HUES48 (cell line): ENCODE results near the gene DDX60.

ENCODE experiments used
- H3K27ac ChIP-seq: one replicate; pipeline ENCODE4 v1.7.0; 2013; ENCODE audit warnings: low read depth, low read length, inconsistent platforms
- H3K27me3 ChIP-seq: 2 replicates; pipeline ENCODE4 v1.6.1; 2013; ENCODE audit warnings: mild to moderate bottlenecking, low read length; ENCODE audit not compliant: control insufficient read depth, insufficient read depth
- H3K36me3 ChIP-seq: 2 replicates; pipeline ENCODE4 v1.6.1; 2013; ENCODE audit warnings: low read length; ENCODE audit not compliant: control insufficient read depth, insufficient read depth
- H3K4me1 ChIP-seq: 2 replicates; pipeline ENCODE4 v1.6.1; 2013; ENCODE audit warnings: mild to moderate bottlenecking, low read length; ENCODE audit not compliant: control insufficient read depth, insufficient read depth
- H3K4me3 ChIP-seq: 2 replicates; pipeline ENCODE4 v1.5.1; 2013; ENCODE audit warnings: mild to moderate bottlenecking, low read depth, low read length
- H3K9ac ChIP-seq: 2 replicates; pipeline ENCODE4 v1.6.1; 2013; ENCODE audit warnings: mild to moderate bottlenecking, low read depth, low read length, moderate library complexity
- H3K9me3 ChIP-seq: 2 replicates; pipeline ENCODE4 v1.6.1; 2013; ENCODE audit warnings: low read length; ENCODE audit not compliant: control insufficient read depth, insufficient read depth

Gene DDX60, protein sequence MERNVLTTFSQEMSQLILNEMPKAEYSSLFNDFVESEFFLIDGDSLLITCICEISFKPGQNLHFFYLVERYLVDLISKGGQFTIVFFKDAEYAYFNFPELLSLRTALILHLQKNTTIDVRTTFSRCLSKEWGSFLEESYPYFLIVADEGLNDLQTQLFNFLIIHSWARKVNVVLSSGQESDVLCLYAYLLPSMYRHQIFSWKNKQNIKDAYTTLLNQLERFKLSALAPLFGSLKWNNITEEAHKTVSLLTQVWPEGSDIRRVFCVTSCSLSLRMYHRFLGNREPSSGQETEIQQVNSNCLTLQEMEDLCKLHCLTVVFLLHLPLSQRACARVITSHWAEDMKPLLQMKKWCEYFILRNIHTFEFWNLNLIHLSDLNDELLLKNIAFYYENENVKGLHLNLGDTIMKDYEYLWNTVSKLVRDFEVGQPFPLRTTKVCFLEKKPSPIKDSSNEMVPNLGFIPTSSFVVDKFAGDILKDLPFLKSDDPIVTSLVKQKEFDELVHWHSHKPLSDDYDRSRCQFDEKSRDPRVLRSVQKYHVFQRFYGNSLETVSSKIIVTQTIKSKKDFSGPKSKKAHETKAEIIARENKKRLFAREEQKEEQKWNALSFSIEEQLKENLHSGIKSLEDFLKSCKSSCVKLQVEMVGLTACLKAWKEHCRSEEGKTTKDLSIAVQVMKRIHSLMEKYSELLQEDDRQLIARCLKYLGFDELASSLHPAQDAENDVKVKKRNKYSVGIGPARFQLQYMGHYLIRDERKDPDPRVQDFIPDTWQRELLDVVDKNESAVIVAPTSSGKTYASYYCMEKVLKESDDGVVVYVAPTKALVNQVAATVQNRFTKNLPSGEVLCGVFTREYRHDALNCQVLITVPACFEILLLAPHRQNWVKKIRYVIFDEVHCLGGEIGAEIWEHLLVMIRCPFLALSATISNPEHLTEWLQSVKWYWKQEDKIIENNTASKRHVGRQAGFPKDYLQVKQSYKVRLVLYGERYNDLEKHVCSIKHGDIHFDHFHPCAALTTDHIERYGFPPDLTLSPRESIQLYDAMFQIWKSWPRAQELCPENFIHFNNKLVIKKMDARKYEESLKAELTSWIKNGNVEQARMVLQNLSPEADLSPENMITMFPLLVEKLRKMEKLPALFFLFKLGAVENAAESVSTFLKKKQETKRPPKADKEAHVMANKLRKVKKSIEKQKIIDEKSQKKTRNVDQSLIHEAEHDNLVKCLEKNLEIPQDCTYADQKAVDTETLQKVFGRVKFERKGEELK (N-terminal part only)

DNA sequence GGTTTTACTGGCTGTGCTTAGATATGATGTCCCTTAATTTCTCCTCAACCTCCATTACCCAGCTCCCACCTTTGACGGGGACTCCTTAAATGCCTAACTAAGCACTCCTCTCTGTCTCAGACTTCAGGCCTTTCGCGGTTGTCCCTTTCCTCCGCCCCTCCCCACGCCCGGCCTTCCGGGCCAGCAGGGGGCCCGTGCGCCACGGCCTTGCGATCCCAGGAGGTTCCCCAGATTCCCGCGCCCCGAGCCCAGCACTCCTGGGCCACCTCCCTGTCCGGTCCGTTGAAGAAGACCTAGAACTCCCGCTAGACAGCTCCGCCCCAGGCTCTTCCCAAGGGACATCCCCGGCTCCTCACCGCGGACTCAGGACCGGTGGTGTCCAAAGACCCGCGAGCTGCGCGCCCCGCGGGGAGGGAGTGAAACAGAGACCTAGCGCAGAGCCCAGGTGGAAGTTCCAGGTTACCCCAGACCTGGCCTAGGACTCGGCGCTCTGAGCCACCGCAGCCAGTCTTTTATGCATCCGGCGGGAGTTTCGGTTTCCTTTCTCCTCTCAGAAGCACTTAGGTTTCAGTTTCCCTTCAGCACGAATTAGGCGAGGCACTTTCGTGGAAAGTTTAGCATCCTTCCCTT, at the start of gene DDX60:
TSS of gene DDX60 (minus strand) at position 487 of the 630 bp plus-strand sequence. CDS start 7,493 bp downstream, outside the sequence.
- Histone ChIP-seq H3K9ac (peak within 1 kb of the TSS; percentile 84), H3K36me3 (no peaks in the 10 kb centered on the region), H3K4me1 (peaks cover 18% of the 10 kb centered on the region), H3K27ac (peak within 1 kb of the TSS; percentile 79), H3K27me3 (no peaks in the 10 kb centered on the region), H3K9me3 (no peaks in the 10 kb centered on the region), H3K4me3 (peak within 1 kb of the TSS; percentile 79)

DNA sequence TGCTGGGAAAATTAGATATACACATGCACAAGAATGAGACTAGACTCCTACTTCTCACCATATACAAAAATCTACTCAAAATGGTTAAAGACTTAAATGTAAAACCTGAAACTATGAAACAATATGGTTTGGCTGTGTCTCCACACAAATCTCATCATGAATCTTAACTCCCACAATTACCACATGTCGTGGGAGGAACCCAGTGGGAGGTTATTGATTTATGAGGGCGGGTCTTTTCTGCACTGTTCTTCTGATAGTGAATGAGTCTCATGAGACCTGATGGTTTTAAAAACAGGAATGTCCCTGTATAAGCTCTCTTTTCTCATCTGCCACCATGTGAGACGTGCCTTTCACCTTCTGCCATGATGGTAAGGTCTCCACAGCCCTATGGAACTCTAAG, 48.5 kb upstream of the DDX60 start:
- Histone ChIP-seq H3K9me3 (no peaks in the 10 kb centered on the region), H3K27ac (no peak overlapping the region), H3K4me3 (no peak overlapping the region), H3K27me3 (no peaks in the 10 kb centered on the region), H3K36me3 (no peaks in the 10 kb centered on the region), H3K4me1 (no peaks in the 10 kb centered on the region), H3K9ac (no peak overlapping the region)

DNA sequence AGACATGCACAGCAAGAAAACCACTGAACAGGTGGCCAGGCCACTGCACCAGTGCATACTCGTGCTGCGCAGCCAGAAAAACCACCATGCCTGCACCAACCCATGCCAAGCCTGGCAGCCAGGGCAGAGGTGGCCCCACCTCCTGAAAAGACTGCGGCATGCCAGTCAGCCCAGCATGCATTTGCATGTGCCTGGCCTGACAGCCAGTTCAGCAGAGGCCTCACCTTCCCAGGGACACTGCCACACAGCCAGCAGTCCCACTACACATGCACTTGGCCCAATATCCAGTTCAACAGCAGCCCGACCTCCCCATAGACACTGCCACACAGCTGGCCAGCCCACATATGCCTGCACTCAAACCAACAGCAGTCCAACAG, 43.5 kb upstream of the DDX60 start:
- H3K9me3 ChIP-seq = no peaks in the 10 kb centered on the region
- no peak overlapping the region for H3K27ac ChIP-seq
- no peaks in the 10 kb centered on the region for H3K27me3 ChIP-seq
- no peak overlapping the region for H3K4me3 ChIP-seq
- H3K4me1 ChIP-seq = no peaks in the 10 kb centered on the region
- H3K36me3 ChIP-seq = no peaks in the 10 kb centered on the region
- H3K9ac ChIP-seq = no peak overlapping the region

DNA sequence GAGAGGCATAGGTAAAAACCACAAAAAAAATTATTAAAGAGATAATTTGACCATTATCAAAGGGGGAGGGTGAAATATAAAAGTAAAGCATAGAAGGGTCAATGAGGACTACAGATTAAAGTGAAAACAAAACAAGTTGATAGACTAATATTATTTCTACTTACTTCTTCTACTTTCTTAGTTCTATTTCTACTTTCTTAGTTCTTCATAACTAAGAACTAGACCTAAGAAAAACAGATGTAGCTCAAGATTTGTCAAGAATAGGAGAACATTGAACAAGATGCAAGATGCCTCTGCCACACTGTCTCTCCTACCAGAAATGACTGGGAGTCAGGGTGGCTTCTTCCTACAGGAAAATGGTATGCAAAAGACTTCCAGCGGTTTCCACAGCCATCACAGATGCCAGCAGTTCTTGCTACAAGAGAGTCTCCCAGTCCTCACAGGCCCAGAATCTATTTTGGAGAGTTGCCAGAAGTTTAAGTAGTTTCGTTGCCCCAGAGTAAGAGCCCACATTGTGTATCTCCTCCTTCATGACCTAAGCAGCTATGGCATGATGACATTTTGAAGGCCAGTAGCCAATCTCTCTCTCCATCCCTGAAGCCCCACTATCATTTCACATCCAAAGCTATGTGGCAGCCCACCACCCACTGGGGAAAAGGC, 42.9 kb upstream of the DDX60 start:
- H3K4me3 ChIP-seq = no peak overlapping the region
- H3K9ac ChIP-seq = no peak overlapping the region
- no peaks in the 10 kb centered on the region for H3K36me3 ChIP-seq
- no peaks in the 10 kb centered on the region for H3K9me3 ChIP-seq
- no peaks in the 10 kb centered on the region for H3K27me3 ChIP-seq
- H3K4me1 ChIP-seq = no peaks in the 10 kb centered on the region
- H3K27ac ChIP-seq = no peak overlapping the region

DNA sequence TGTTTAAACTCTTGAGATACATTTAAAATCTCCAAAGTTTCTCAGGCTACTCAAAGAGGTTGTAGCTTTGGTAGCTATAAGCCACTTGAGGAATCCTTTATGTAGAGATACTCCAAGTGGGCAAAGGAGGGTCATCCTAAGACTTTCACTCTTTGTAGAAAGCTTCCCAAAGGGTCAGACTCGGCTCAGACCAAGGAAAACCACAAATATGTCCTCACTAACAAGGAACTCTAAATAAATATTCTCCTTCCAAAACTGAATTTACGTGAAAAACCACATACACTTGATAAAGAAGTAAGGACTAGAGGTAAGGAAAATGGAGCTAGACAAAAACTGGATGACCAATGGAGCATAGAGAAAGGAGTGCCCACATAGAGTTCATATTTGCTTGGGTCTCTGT, 41.7 kb upstream of the DDX60 start:
- Histone ChIP-seq H3K9me3 (no peaks in the 10 kb centered on the region), H3K9ac (no peak overlapping the region), H3K27ac (no peak overlapping the region), H3K27me3 (no peaks in the 10 kb centered on the region), H3K4me1 (no peaks in the 10 kb centered on the region), H3K36me3 (no peaks in the 10 kb centered on the region), H3K4me3 (no peak overlapping the region)

DNA sequence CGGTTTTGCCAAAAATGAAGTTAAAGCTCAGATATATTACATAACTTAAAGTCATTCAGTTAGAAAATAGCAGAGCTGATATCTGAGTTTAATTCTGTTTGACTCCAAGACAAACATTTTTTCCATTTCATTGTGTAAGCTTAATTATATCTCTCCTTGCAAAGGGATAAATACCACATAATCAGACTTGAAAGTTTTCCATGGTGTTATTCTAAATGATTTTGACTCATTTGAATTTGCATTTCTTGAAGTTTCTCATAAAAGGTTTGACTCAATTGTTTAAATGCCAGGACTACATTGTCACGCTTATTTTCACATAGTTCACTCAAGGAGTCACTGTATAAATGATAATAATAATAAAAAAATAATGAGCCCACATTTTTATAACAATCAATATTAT, 39.4 kb upstream of the DDX60 start:
- H3K27ac ChIP-seq = no peak overlapping the region
- no peaks in the 10 kb centered on the region for H3K9me3 ChIP-seq
- H3K4me3 ChIP-seq = no peak overlapping the region
- no peaks in the 10 kb centered on the region for H3K27me3 ChIP-seq
- H3K4me1 ChIP-seq = no peaks in the 10 kb centered on the region
- H3K36me3 ChIP-seq = no peaks in the 10 kb centered on the region
- no peak overlapping the region for H3K9ac ChIP-seq

DNA sequence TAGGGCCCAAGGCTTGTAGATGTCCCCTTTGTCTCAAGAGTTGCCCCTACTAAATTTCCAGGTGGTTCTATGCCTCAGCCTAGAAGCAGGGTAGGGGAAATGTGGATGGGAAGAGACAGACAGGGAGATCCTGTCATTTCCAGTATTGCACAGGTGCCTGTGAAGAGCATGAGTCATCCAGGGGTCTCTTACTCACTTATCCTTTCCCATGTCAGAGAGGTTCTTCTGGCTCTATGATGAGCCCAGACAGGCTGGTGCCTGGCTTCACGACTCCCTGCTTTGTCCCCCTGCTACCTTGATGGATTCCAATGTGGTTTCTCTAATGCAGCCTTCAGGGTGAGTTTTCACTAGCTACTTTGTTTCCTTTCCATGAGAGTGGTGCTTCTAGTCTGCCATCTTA, 35.2 kb upstream of the DDX60 start:
- H3K9ac ChIP-seq = no peak overlapping the region
- H3K4me3 ChIP-seq = no peak overlapping the region
- no peaks in the 10 kb centered on the region for H3K9me3 ChIP-seq
- H3K27ac ChIP-seq = no peak overlapping the region
- H3K4me1 ChIP-seq = no peaks in the 10 kb centered on the region
- no peaks in the 10 kb centered on the region for H3K36me3 ChIP-seq
- no peaks in the 10 kb centered on the region for H3K27me3 ChIP-seq

DNA sequence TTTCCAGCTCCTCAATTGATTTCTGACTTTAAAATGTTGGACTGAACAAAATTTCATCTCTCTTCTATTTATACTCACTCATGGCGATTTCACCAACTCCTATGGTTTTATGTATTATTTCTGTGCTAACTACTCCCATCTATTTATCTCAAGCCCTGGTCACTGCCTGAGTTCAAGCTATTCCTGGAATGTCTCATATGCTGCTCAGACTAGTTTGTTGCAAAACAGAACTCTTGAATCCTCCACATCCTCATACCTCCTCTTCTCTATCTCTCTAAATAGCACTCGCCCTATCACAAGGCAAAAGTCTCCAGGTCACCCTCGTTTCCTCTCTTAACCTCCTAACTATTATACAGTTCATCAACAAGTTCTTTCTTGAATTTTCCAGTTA, 19.0 kb upstream of the DDX60 start:
- Histone ChIP-seq H3K27me3 (no peaks in the 10 kb centered on the region), H3K4me3 (no peak overlapping the region), H3K36me3 (no peaks in the 10 kb centered on the region), H3K9ac (no peak overlapping the region), H3K27ac (no peak overlapping the region), H3K4me1 (no peaks in the 10 kb centered on the region), H3K9me3 (no peaks in the 10 kb centered on the region)

DNA sequence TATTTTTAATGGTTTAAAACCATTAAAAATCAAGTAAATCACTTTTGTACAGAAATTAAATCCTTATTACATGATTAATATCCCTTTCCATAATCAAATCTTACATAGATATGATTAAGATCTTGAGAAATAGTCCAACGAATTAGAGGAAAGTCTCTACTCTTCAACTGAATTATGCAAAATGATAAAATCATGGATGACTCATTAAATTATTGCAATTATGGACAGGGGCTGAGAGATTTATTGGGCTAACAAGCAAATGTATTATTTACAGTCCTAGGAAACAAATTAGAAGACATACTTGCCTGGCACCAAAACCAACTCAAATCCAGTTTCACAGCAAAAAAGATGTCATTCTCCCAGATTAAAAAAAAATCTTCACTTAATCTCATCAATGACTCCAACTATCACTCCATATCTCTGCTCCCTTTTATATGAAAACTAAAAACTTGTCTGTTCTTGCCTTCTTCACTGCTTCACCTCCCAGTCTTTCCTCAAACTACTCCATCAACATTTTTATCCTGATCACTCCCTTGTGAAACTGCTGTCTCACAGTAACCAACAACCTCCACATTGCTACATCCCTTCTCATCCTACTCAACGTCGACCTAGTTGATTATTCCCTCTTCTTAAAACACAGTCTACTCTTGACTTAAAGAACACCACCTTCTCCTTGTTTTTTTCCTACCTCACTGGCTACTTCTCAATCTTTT, 18.4 kb upstream of the DDX60 start:
- Histone ChIP-seq H3K4me3 (no peak overlapping the region), H3K27ac (no peak overlapping the region), H3K4me1 (no peaks in the 10 kb centered on the region), H3K9ac (no peak overlapping the region), H3K27me3 (no peaks in the 10 kb centered on the region), H3K9me3 (no peaks in the 10 kb centered on the region), H3K36me3 (no peaks in the 10 kb centered on the region)

DNA sequence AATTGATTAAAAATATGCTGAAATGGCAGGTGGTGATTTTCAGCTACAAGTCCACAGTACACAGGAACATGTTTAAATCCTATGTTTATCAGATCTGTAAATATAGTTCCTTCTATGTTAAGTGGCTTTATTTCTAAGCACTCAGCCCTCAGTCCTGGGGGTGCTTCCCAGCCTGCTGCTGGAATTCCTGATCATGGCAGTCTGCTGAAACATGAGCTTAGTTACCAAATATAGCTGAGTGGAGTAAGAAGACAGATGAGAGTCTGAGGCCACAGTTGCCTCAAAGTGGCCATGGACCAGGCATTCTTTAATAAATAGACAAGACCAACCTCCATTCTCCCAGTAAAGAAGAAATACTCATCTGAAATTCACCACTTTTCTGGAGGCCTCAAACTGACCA, 17.1 kb upstream of the DDX60 start:
- H3K36me3 ChIP-seq = no peaks in the 10 kb centered on the region
- no peak overlapping the region for H3K4me3 ChIP-seq
- no peak overlapping the region for H3K27ac ChIP-seq
- H3K9me3 ChIP-seq = no peaks in the 10 kb centered on the region
- no peaks in the 10 kb centered on the region for H3K4me1 ChIP-seq
- no peaks in the 10 kb centered on the region for H3K27me3 ChIP-seq
- H3K9ac ChIP-seq = no peak overlapping the region
